NCI-H526 treated with DMSO at 0.1 percent for 48 hours (cell line): ENCODE measurements around the gene DHH.
A peak's percentile ranks its signal among the peaks of the same experiment; 100 is the strongest.

Source experiments
- DNase-seq: peaks from one replicate; lab custom pipeline; 2025; lab: John Stamatoyannopoulos, UW

DHH gene

DNA sequence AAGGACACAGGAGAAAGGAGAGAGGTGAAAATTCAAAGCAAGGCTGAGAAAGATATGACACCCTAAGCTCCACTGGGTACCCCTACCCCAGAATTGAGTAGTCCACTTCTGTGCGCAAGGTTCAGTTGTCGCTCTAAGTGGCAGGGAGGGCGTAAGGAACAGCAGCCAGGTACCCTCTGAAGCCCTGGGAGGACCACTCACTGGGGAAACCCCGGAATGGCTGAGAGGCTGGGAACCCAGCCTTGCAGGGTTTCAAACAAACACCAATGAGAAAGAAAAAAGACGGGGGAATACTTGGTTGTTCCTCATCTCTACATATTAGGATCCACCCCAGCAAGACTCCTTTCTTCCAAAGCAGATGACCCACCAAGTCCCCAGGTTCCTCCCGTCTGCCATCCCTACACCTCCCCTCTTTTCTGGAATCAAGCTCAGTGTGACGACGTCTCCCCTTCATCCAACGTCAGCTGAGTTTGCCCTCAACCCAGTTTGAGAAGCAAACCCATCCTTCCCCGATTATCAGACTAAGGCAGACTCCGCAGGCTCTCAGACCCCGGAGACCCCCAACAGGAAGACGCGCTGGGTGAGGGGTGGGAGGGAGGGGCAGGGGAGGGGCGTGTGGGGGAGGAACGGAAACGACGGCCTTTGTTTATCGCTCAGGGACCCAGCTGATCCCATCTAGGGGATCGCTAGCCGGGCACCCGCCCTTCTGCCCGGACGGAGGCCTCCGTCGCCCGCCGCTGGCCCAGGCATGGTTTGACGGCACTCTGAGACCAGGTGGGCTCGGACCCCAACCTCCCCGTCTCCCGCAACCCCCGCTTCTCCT is 15.3 kb upstream of the DHH start:
- DNase-seq = no peak

DNA sequence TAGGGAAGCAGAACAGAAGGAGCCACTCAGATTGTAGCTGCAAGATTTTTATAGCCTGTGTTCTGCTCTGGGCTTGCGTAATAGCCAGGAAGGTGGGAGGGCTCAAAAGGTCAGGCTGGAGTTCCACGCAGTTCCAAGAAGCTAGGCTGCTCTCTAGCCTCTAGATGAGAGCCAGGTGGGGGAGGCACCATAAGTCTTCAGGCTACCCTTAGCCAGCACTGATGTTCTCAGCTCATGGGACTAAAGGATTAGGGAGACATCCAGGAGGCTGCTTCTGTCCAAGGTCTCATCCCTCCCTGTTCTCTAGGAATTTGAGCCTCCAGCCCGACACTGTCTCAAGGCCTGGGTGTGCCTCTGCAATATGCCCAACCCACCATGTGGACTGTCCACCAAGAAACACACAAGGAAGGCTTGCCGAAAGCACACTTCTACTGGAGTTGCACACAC is 14.4 kb upstream of the DHH start:
- no peak for DNase-seq

DNA sequence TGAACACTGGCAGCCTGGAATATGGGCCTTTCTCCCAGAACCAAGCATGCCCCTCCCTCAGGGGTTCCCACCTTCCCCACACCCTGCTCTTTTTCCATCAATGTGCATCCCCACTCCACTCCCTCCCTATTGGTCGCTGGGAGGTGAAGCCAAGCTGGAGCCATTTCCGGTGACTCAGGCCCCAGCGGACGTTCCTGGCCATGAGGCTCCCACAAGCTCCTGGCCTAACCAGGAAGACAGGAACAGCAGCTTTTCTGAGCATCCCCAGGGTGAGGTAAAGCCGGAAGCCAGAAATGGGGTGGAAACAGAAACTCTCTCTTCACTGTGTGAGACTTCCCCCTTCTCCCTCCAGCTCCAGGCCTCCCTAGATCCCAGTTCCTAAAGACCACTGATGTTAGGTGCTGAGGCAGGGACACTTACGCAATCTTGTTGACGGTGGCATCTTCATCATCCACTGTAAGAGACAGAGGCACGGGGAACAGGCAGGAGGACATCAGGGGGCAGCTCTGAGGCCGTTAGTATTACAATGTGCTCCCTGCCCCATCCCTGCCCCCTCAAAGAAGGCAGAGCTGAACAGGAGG is 11.0 kb upstream of the DHH start:
- no peak for DNase-seq

DNA sequence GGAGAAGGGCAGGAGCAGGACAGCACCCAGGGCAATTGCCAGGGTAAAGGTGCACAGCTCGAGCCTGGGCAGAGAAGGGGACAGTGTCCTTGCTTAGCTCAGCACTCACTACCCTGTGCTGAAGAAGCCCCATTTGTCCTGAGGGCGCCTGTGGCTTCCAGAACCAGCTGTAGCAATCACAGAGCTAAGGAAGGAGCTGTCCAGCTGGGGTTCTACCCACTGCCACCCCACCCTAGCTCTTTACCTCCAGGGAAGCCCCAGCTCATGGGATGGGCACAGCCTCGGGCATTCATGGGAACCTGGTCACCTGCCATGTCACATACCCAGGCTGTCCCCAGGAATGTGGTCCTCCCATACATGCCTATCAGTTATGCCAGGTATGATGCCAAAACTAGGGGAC is 10.2 kb upstream of the DHH start:
- DNase-seq = no peak

DNA sequence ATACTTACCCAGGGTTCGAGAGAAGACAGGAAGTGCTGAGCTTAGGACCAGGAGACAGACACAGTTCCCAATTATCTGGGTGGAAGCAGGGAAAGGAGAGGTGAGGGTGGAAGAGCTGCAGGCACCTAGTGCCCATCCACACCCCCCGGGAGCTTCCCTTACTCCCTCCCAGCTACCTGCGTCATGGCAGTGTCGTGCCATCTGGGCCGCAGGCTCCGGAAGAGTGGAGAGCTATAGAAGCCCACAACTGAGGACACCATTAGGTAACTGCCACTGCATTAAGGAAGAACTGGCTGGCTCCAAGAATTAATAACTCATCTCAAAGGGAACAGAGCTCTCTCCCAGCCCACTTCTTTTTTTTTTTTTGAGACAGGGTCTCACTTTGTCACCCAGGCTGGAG is 5.8 kb upstream of the DHH start:
- DNase-seq = no peak

DNA sequence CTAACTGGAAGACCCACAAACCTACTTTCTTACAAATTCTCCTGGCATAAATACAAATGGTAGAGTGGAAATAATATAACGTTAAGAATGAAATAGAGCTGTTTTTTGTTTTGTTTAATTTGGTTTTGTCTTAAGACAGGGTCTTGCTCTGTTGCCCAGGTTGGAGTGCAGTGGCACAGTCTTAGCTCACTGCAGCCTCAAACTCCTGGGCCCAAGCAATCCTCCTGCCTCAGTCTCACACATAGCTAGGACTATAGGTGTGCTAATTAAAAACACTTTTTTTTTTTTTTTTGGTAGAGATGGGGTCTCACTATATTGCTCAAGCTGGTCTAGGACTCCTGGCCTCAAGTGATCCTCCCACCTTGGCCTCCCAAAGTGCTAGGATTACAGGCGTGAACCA is 4.1 kb upstream of the DHH start:
- DNase-seq = no peak

DNA sequence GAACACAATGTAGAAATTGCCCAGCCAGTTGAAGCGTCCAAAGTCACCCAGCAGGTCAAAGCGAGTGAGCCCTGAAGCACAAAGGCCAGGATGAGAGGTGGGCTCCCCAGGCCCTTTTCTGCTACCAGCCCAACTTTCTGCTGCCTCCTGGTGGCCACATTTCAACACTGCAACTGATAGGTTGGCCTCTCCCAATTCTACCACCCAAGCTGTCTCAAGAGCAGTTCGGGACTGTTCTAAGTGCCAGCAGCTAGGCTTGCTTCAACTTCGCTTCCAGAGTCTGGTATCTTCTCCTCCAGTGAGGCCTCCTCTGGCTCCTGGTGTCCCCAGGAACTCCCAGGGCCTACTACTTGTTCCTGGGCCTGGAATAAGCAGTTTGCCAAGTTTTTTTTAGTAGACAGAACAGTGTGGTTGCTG is 3.4 kb upstream of the DHH start:
- DNase-seq = no peak

DNA sequence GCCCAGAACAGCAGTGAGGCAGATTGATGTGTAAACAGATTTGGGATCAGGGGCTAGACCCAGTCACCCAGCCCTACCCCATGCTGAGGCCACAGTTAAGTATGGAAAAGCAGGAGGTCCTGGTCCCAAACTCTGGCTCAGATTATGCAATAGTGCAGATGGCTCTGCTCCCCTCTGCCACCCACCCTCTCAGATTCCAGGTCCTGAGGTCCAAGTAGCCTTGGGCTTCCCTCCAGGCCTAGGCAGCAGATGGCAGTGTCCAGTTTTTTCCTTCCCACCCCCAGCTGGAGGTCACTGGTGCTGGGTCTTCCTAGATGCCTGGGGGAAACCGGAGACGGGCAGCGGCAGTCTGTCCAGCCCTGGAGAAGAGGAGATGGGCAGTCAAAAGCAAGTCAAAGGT is 2.8 kb upstream of the DHH start:
- no peak for DNase-seq

DNA sequence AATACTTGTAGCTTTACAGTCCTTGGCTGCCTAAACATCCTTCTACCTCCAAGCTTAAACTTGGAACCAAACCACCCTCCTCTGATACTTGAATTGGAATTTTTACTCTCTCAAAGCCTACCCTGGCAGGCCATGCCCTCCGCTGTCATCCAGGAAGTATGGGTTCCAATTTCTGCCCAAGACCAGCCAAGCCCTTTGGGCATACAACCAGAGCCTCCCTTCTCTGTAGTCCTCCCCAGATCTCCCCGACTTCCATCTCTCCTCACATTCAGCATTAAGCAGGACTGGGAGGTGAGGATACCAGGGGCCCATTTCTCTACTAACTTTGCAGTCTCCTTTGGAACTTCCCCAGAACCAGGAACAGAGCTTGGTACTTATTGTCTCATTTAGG is 369 bp upstream of the DHH start:
- no peak for DNase-seq

DNA sequence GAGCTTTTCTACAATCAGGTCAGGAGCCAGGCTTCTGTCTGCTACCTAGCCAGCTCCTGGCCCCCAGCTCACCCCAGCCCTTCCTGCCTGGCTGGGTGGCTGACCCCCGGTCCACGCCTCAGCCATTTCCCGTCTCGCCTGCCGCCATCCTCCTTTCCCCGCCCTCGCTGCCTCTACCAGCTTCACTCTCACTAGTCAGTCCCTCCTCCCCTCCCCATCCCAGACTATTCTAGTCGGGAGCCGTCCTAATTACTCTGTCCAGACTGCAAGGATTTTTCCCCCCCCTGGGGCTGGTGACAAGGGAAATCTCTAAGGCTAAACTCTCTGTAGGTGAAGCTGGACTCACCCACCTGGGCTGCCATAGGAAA is 825 bp downstream of the DHH start:
- DNase-seq = no peak

DNA sequence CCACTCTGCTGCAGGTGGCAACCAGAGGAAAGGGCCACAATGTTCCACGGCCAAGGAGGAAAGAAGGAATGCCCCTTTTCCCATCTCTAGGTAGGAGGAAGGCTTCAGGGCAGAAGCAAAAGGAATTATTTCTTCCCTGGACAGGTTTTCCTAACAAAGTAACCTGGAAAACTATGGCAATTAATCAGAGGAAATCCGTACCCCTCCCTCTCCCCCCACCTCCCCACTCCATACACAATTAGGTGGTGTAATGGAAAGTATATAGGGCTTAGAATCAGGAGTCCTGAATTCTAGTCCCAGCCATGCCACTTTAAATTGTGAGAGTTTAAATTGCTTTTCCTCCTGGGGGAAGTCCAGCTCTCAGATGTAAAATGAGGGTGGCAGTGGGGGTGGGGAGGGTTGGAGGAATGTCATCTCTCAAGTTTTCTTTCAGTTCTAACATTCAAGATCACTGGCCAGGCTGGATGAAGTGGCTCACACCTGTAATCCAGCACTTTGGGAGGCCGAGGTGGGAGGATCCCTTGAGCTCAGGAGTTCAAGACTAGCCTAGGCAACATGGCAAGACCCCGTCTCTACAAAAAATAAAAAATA is 1.7 kb downstream of the DHH start:
- no peak for DNase-seq

DNA sequence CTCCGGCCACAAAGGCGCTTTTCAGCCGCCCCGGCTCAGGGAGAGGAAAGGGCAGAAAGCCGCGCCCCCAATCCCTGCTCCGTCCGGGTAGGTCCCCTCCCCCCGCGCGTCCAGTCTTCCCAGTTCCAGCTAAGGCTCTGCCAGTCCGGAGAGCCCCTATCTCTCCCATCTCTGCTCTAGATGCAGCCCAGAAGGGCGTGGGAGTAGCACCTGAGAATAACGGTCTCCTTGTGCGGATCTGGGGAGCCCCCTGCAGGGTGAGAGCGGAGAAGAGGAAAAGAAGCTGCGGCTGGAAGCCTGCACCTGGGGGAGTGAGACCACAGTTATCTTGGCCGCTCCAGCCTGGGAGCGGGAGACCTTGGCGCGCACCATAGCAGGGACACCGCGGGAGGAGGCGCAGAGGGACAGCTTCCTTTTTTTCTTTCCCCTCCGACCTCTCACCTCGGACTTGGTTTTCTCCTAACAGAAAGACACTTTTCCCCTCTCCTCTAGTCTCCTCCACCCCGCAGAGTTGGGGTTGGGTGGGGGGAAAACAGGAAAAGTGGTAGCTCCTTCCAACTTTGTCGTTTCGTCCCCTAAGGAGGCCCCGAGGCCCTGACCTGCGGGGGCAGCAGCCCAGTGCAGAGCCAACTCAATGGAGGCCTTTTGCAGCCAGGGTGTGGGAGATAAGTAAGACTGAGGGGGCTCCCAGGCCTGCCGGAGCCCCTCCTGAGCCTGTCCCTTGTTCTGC is 2.4 kb downstream of the DHH start:
- peak; percentile 47 for DNase-seq

DNA sequence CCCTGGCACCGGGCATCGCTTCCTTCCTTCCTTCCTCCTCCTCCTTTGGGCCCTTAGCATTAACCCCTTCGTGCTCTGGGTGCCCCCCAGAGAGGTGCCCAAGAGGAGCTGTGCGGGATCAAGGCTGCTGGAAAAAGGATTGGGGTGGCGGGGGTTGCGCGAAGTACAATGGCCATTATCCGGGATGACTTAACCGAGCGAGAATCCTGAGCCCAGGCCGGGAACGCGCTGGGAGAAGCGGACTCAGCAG is 2.8 kb downstream of the DHH start:
- DNase-seq = no peak

DNA sequence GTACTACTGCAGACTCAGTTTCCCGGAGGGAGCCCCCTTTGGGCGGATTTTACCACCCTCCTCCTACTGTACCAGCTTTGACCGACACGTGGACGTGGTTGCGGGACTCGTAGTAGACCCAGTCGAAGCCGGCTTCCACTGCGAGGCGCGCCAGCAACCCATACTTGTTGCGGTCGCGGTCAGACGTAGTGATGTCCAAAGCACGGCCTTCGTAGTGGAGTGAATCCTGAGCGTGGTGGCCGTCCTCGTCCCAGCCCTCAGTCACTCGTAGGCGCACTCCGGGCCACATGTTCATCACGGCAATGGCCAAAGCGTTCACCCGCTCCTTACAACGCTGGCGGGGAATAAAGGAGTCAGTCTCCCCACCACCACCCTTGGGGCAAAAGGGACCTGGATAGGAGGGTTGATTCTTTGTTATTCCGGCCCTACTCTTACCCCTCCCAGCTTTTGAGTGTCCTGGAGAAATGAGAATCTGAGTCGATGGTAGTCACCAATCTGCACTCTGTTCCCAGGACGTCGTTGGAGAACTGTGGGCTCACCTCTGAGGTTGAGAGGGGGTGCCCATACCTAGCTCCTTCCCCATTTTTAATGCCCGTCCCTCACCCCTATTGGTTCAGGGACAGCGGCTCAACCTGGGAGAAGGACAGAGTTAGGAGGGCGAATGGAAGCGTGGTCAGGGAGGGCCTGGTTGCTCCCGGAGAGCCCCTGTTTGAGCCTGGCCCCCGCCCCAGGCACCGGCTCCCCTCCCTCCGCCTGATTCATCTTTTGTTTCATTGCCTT is 3.4 kb downstream of the DHH start:
- no peak for DNase-seq

DNA sequence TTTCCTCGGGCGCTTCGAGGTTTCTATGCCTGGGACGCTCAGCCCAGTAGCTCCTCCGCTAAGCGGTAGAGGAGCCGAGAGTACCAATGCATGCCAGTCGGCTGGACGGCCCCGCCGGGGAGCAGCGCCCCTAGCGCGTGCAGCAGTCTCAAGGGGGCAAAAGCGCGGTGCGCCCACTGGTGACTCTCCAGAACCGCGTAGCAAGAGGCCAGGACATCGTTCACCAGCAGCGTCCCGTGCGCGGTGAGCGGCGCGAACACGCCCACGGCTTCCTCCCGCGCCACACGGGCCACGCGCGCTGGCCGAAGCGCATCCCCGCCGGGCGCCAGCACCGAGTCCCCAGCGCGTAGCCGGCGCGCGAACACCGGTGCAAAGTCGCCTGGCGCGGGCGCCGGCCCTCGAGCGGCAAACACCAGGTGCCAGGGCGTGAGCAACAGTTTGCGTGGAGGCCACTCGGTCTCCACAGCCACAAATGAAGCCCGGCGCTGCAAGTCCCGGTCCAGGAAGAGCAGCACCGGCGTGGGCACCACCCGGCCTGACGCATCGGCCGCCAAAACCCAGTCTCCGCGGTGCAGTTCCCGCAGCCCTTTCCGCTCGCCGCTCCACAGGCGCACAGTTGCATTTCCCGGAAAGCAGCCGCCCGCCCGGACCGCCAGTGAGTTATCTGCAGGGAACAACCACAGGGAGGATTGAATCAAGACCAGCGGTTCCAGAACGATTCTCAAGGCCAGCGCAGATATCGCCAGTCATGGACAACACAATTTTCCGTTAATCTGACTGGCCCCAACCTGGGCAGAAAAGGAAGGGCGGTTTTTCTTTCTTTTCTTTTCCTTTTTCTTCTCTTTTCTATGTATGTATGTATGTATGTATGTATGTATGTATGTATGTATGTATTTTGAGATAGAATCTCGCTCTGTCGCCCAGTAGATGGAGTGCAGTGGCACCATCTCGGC is 4.5 kb downstream of the DHH start:
- DNase-seq = peak; percentile 17

DNA sequence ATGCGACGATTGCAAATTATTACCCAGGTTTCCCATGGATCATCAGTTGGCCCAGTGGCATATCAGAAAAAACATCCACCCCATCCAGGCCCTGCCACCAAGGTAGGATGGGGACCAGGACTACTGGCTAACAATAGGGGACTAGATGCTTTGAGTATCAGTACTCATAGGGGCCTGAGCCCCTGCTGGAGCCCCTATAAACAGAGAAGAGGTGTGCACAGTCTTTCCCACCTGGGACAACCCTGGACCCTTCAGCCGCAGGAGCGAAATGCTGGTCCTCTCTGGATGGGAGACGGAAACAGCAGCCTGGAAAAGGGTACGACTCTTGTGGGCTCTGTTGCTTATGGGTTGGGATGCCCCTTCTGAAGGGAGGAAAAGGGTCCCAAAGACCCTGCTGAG is 5.7 kb downstream of the DHH start:
- no peak for DNase-seq

DNA sequence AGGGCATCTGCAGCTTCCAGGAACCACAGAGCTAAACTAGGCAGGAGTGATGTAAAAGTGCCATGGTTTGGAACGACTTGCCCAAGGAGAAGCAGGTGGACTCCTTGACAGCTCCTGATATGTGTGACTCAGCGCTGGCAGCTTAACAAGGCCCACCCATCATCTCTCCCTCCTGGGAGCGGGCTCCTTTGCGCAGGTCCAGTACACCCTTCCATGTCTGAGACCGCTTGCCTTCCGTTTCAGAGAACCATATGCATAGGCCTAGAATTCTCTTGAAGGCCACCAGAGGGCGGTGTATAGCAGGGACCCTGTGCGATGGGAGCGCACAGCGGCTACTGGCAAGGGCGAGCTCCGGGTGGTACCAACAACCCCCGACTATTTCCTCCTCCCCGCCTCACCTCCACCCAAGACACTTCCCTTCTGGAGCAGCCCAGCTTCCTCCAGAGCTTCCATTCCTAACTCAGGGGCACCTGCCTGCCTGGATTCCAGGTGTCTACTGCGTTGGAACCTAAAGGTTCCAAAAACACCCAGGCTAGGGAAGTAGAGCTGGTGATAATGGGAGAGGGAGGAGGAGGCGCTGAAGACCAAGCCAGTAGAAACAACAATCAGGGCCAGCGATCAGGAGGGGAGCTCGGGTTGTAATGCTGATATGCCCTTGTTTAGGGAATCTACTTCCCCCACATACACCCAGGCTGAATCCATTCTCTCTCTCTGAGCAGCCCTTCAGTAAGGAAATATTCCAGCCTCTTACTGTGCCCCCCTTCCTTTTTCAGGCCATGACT is 6.3 kb downstream of the DHH start:
- DNase-seq = peak; percentile 85

DNA sequence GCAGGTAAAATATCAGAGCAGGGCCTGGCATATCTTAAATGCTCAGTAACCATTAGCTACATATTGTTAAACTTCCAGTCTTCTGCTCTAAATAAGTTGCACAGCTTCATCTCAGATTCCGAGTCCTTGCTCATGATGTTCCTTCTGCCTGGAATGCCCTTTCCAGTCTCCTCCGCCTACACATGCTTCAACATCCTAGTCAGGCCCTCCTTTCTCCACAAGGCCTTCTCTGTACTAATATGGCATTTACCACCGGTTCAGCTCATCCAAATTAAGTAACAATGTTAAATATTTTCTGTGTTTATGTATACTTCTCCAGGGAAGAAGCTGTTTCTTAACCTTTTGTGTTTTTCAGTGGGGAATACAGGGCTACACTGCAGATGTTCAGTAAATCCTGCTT is 8.5 kb downstream of the DHH start:
- DNase-seq = no peak

DNA sequence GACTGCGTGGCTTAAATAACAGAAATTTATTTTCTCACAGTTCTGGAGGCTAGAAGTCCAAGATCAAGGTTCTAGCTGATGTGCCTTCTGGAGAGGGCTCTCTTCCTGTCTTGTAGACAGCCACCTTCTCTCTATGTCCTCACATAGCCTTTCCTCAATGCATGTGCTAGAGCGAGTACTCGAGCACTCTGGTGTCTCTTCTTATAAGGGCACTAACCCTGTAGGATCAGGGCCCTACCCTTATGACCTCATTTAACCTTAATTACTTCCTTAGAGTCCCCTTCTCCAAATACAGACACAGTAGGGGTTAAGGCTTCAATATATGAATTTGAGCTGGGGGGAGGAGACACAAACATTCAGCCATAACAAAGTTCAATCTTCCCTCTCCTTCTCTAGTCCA is 10.2 kb downstream of the DHH start:
- no peak for DNase-seq

DNA sequence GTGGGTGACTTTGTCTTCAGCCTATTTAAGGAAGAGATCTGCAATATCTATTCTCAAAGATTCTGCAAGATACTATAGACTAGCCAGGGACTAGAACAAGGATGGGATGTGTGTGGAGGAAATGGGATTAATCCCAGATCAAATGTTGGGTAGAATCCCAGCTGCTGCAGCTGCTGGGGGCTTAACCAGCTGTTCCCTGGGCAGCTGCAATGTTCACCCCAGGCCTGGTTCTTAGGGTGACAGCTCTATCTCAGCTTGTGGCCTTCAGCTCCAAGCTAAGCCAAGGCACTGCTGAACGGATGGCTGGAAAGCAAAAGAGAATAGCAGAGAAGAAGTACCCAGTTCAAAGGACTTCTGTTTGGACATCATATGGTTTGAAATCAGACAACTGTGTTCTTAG is 14.8 kb downstream of the DHH start:
- no peak for DNase-seq

DNA sequence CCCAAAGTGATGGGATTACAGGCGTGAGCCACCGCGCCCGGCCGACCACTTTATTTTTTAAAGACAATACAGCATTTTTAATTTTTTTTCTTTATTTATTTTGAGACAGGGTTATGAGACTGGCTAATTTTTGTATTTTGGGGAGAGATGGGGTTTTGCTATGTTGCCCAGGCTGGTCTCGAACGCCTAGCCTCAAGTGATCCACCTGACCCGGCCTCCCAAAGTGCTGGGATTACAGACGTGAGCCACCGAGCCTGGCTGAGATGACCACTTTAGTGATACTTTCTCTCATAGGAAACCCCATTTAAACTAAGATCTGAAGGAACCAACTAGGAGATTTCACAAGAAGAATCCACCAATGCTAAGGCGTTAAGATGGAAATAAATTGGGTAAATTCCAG is 23.6 kb downstream of the DHH start:
- DNase-seq = no peak
